ENCODE measurements around the gene FRAT1. TPM values are rescaled to one million over a fixed set of nuclear protein-coding genes. Genes with fewer than 3 reads are reported as not detected.

FRAT1 gene
- polyA plus RNA-seq, 2 of the 4 experiments (the other 2 are of a cell fraction): 1.5 to 2.3 TPM

DNA sequence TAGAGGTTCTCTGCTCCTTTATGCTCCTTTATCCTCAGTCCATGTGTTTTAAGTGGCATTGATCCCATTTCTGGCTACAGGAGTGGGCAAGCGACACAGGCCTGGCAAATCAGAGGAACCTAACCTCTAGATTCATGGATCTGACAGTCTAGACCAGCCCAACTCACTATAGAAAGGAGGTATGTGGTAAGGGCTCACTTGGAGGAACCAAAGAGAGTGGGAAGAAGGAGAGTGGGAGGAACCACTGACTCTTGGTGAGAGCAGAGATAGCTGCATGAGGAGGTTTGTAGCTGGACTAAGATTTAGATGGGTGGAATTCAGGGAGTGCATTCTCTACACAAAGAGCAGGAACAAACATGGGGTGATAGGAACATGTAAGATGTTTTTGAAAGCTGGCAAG is 11.6 kb upstream of the FRAT1 start:
- Histone ChIP-seq H3K4me1 (no peaks in the 10 kb centered on the region), H3K4me2 (no peak overlapping the region), H3K9me3 (no peaks in the 10 kb centered on the region), H3K27ac (no peak overlapping the region), H3K4me3 (no peak overlapping the region)
- no peak for TF ChIP-seq RCOR1 (IDR thresholded peaks at IDR 0.05; ENCODE audit: low read depth, low read length)
- no peak for TF ChIP-seq ESRRA (IDR thresholded peaks at IDR 0.05; ENCODE audit: borderline replicate concordance, low read length)
- TF ChIP-seq MYC (IDR thresholded peaks at IDR 0.05; ENCODE audit: borderline replicate concordance, low read length): no peak
- no peak for TF ChIP-seq HEYL (CRISPR knock-in tag; IDR thresholded peaks at IDR 0.05)
- no peak for TF ChIP-seq NPAS2 (CRISPR knock-in tag; IDR thresholded peaks at IDR 0.05; ENCODE audit: borderline replicate concordance)
- no peak for TF ChIP-seq KDM5A (IDR thresholded peaks at IDR 0.05)
- no peak for TF ChIP-seq HDAC2 (IDR thresholded peaks at IDR 0.05)
- TF ChIP-seq POLR2A (IDR thresholded peaks at IDR 0.05; ENCODE audit: low read length): no peak
- no peak for TF ChIP-seq CBX2 (IDR thresholded peaks at IDR 0.05; ENCODE audit: borderline replicate concordance, low read depth)
- no peak for TF ChIP-seq TP53 (CRISPR knock-in tag; IDR thresholded peaks at IDR 0.05)
- TF ChIP-seq ZNF302 (CRISPR knock-in tag; IDR thresholded peaks at IDR 0.05): no peak
- TF ChIP-seq KDM1A (IDR thresholded peaks at IDR 0.05; ENCODE audit: low read depth): no peak
- TF ChIP-seq, protein P1, sequence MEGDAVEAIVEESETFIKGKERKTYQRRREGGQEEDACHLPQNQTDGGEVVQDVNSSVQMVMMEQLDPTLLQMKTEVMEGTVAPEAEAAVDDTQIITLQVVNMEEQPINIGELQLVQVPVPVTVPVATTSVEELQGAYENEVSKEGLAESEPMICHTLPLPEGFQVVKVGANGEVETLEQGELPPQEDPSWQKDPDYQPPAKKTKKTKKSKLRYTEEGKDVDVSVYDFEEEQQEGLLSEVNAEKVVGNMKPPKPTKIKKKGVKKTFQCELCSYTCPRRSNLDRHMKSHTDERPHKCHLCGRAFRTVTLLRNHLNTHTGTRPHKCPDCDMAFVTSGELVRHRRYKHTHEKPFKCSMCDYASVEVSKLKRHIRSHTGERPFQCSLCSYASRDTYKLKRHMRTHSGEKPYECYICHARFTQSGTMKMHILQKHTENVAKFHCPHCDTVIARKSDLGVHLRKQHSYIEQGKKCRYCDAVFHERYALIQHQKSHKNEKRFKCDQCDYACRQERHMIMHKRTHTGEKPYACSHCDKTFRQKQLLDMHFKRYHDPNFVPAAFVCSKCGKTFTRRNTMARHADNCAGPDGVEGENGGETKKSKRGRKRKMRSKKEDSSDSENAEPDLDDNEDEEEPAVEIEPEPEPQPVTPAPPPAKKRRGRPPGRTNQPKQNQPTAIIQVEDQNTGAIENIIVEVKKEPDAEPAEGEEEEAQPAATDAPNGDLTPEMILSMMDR (IDR thresholded peaks at IDR 0.05): no peak
- no peak for FAIRE-seq
- DNase-seq (ENCODE audit: low read depth in 1 of 2, low spot score in 1 of 2): no peak
- peak; percentile 34 to 51; a peak in 4 of 6 replicates for ATAC-seq
- POLR2A ChIA-PET: no interaction called here
- CTCF ChIA-PET: interaction anchor here (1.0 to 1.5 kb wide), 3 partner anchors 11 to 20 kb away, joined by 3 read pairs; partner anchors contain the start of gene ARHGAP19
- WGBS (ENCODE audit: missing lambda C conversion rate): 100% methylated on average over 1 of the region's 1 CpG

DNA sequence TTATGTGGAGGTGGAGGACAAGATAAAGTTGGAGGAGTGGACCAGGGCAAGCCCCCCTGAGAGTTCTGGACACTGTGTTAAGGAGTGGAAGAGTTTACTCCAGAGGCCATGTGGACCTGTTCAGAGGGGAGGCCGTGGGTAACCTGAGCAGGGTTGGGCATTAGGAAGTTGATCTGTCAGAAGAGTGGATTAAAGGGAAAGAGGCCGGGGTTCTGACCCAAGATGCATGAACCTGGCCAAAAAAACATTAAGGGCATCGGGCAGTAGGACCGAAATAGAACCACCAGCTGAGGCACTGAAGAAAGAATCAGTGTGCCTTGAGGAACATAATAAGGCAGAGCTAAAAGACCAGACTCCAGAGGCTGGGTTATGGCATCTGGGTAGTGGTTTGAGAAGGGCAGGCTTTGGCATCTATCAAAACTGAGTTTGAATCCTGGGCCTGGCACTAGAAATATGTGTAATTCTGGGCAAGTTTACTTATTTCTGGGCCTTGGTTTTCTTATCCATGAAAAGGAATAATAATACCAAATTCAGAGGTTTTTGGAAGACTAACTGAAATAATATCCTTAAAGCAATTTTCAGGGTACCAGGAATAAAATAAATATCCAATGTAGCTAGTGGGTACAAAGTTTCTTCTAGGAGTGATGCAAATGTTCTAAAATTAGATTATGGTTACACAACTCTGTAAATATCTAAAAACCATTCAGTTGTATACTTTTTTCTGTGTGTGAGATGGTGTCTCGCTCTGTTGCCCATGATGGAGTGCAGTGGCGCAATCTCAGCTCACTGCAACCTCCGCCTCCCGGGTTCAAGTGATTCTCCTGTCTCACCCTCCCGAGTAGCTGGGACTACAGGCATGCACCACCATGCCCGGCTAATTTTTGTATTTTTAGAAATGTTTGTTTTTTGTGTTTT is 10.9 kb upstream of the FRAT1 start:
- no peaks in the 10 kb centered on the region for H3K4me1 ChIP-seq
- ChIA-PET CTCF (interaction anchor here (1.0 to 1.5 kb wide), 2 partner anchors 16 to 21 kb away, joined by 3 read pairs; partner anchors contain the start of gene ARHGAP19), POLR2A (no interaction called here)
- no peak overlapping the region for H3K27ac ChIP-seq
- no peak overlapping the region for H3K4me3 ChIP-seq
- FAIRE-seq (no peak), ATAC-seq (peak; percentile 43 to 54; a peak in 4 of 6 replicates), DNase-seq (ENCODE audit: low read depth in 1 of 2, low spot score in 1 of 2) (no peak)
- no peaks in the 10 kb centered on the region for H3K9me3 ChIP-seq
- TF ChIP-seq GATA3 (IDR thresholded peaks at IDR 0.05; ENCODE audit: borderline replicate concordance) (no peak), KDM1A (IDR thresholded peaks at IDR 0.05; ENCODE audit: low read depth) (no peak), ZC3H11A (IDR thresholded peaks at IDR 0.05) (no peak)
- TF ChIP-seq, protein P2, sequence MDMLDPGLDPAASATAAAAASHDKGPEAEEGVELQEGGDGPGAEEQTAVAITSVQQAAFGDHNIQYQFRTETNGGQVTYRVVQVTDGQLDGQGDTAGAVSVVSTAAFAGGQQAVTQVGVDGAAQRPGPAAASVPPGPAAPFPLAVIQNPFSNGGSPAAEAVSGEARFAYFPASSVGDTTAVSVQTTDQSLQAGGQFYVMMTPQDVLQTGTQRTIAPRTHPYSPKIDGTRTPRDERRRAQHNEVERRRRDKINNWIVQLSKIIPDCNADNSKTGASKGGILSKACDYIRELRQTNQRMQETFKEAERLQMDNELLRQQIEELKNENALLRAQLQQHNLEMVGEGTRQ (IDR thresholded peaks at IDR 0.05): no peak
- H3K4me2 ChIP-seq: no peak overlapping the region; the same call in 2 of the 3 replicates
- WGBS (ENCODE audit: missing lambda C conversion rate): 69% methylated on average over 10 of the region's 10 CpGs

DNA sequence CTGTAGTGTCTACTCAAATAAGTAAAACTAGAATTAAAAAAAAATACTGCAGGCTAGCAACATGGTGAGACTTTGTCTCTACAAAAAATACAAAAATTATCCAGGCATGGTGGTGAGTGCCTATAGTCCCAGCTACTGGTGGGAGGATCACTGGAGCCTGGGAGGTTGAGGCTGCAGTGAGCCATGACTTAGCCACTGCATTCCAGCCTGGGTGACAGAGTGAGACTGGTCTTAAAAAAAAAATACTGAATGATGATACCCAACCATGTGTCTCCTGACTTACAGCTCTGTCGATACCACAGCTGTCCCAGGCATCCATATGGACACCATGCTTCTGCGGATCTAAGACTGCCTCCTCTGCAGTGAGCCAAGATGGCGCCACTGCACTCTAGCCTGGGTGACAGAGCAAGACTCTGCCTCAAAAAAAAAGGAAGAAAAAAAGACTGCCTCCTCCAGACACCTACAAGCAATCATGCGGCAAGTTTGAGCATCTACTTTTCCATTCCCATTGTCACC is 7.9 kb upstream of the FRAT1 start:
- ATAC-seq (no peak), DNase-seq (ENCODE audit: low read depth in 1 of 2, low spot score in 1 of 2) (no peak), FAIRE-seq (no peak)
- TF ChIP-seq, protein P2 (IDR thresholded peaks at IDR 0.05): no peak
- TF ChIP-seq, protein P3, sequence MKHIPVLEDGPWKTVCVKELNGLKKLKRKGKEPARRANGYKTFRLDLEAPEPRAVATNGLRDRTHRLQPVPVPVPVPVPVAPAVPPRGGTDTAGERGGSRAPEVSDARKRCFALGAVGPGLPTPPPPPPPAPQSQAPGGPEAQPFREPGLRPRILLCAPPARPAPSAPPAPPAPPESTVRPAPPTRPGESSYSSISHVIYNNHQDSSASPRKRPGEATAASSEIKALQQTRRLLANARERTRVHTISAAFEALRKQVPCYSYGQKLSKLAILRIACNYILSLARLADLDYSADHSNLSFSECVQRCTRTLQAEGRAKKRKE (CRISPR knock-in tag; IDR thresholded peaks at IDR 0.05; ENCODE audit: low read depth): no peak
- 86% methylated on average over 4 of the region's 4 CpGs for WGBS (ENCODE audit: missing lambda C conversion rate)
- no peaks in the 10 kb centered on the region for H3K4me1 ChIP-seq
- ChIA-PET CTCF (interaction anchor here (0.6 to 1.1 kb wide), 3 partner anchors 32 to 499 kb away, joined by 3 to 5 read pairs (median 5); no protein-coding TSS in a partner anchor), POLR2A (no interaction called here)
- H3K4me2 ChIP-seq: no peak overlapping the region
- H3K9me3 ChIP-seq: no peaks in the 10 kb centered on the region
- no peak overlapping the region for H3K4me3 ChIP-seq
- no peak overlapping the region for H3K27ac ChIP-seq

Data from A549 (cell line).